GM12865 (cell line): ENCODE measurements around the gene HES4.
A peak's percentile ranks its signal among the peaks of the same experiment; 100 is the strongest.

Experiments used
- DNase-seq: peaks from one replicate; pipeline ENCODE4 v3.0.0; 2010; ENCODE audit warnings: low read depth
- H3K4me3 ChIP-seq: 2 replicates; pipeline ENCODE4 v1.5.1; 2011; ENCODE audit warnings: mild to moderate bottlenecking, low read depth, low read length, control low read depth
- CTCF ChIP-seq: IDR thresholded peaks from 2 replicates; pipeline ENCODE4 v1.5.1; 2011; ENCODE audit warnings: low read length, control low read depth, low read depth, inconsistent platforms; ENCODE audit not compliant: insufficient read depth; ENCODE audit errors: missing control alignments

The HES4 gene

GRCh38 chr1:969260-969855 is 30.5 kb downstream of the HES4 start:
- no peak for TF ChIP-seq CTCF
- H3K4me3 ChIP-seq: no peak overlapping the region
- no peak for DNase-seq

DNA sequence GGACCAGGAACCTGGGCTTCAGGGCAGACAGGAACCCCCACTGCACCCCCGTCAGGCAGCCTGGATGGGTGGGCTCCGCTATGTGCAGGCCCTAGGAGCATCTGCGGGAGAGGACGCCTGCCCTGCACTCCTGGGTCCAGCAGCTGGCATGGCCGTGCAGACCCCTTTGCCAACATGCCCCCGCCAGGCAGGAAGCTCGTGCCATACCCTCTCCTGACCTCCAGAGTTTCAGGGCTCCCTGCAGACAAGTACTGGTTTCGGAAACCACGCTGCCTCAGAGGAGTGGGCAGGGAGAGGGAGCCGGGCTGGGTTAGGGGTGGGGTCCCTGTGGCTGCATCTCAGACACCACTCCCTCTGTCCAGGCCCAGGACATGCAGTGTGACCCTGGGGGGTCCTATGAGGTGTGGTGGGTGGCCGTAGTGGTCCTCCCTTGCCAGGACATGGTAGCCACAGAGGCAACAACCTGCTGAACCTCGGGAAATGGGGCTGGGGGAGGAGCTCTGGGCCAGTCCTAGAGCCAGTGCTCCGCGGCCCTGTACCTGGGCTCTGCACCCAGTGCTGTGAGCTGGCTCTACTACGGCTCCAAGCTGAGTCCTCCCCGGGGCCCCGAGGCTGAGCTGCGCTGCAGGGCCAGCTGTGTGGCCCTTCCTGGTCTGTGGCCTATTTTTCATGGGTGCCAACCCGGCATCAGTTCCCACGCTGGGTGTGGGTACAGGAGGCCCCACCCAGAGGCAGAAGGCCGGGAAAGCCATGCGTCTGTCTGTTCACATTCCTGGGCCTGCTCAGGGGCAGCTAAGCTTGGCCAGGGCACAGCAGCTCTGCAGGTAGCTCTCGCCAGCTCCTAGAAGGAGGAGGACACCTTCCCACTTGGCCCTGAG is 32.2 kb downstream of the HES4 start:
- DNase-seq: no peak
- no peak for TF ChIP-seq CTCF
- no peak overlapping the region for H3K4me3 ChIP-seq

DNA sequence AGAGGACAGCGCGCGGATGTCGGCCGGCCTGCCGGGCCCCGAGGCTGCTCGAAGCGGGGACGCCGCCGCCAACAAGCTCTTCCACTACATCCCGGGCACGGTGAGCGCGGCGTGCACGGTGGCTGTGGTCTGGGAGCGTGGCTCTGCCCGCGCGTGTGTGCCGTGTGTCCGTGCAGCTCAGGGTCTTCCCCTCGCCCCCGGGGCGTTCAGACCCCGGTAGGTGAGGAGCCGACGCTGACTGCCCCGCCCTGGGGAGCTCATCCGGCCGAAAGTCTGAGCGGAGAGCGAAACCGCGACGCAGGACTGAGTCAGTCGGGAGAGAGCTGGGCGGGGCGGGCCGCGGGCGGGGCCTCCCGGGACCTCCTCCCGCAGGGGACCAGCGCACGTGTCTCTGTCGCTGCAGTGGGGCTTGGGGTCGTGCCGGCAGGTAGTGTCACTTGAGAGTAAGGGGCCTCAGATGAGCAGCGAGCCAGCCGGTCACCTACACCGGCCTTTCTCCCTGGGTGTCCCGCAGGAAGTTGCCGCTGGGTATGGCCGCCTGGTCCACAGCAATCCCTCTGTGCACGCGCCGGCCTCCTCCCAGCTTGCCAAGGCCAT is 33.1 kb downstream of the HES4 start:
- peak; percentile 76 for DNase-seq
- peak overlapping the region; percentile 78 for H3K4me3 ChIP-seq
- TF ChIP-seq CTCF: no peak

DNA sequence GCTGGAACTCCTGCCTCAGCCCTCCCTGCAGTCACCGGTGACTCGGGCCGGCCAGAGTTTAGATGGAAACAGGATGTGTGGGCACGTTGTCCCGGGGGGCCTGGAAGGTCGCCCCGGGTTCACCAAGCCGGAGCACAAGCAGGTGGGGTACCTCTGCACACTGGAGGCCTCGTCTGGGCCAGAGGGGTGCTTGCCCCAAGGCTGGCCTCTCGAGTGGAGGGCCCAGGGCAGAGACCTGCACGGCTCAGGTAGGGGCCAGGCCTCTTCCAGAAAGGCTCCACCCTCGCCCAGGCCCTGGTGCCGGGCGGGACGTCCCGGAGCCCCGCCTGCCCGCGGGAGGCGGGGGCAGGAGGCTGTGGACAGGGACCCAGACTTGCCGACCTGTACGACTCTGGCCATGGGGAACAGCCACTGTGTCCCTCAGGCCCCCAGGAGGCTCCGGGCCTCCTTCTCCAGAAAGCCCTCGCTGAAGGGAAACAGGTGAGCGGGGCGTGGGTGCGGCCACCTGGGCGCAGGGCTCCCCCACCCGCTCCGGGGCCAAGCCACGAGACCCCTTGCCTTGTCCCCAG is 33.7 kb downstream of the HES4 start, which contains the start of gene PLEKHN1:
TSS of gene PLEKHN1 (plus strand) at position 348 of the 569 bp plus-strand sequence. CDS start at position 398, 50 bp downstream.
- no peak for DNase-seq
- H3K4me3 ChIP-seq: peak within 1 kb of the TSS; percentile 78
- TF ChIP-seq CTCF: no peak

DNA sequence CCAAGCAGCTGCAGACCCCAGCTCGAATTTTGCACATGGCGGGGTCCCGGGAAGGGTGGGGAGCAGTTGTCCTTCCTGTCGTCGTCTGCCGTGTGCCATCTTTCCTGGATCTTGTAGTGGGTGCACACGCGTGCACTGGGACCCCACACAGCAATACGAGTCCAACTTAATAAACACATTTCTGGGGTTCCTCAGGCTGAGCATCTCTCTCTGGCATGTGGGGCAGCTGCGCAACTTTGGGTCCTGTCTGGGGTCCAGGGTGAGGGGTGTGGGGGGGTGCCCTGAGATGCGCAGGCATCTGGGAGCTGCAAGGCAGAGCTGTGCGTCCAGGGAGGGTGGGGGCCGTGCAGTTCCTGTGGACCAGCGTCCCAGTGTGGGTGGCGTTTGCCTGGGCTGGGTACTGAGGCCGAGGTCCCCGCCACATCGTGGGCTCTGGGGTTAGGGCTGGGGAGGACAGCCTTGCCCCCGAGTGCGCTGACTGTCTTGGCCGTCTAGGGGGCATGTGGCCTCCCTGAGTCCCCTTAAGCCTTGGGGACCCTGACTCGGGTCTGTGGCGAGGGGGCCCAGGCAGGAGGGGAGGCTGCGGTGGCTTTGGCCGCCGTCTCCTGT is 34.3 kb downstream of the HES4 start:
- no peak overlapping the region for H3K4me3 ChIP-seq
- TF ChIP-seq CTCF: no peak
- DNase-seq: no peak

- no peak overlapping the region for H3K4me3 ChIP-seq
- no peak for TF ChIP-seq CTCF
- no peak for DNase-seq
Observed at GRCh38 chr1:964691-965525, 35.0 kb downstream of the HES4 start.
